ENCODE measurements around the gene APOL4.

DNA sequence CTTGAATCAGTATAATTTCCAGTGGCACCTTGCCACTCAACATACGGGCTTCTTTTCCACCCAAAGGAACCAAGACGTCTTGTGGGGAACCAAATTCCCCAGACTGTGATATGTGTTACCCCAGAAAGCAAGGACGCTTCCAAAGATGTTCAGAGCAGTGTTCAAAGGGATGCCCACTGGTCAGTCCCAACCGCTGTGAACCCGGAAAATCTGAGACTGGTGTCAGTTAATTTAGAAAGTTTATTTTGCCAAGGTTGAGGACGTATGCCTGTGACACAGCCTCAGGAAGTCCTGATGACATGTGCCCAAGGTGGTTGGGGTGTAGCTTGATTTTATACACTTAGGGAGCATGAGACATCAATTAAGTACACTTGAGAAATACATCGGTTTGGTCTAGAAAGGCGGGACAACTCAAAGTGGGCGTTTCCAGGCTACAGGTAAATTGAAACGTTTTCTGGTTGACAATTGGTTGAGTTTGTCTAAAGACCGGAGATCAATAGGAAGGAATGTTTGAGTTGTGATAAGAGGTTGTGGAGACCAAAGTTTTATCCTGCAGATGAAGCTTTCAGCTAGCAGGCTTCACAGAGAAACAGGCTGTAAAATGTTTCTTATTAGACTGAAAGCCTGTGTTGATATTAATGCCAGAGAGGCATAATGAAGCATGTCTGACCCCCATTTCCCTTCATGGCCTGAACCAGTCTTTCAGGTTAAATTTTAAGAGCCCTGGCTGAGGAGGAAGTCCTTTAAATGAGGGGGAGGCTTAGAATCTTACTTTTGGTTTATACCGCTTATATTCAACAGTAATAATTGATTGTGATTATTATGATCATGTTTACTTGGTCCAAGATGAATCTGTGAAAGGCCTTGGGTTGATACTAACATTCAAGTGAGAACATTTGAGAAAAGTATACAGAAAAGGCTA is 47.8 kb downstream of the APOL4 start:
- TF ChIP-seq RAD21 (IDR thresholded peaks at IDR 0.05; ENCODE audit: low read length): no peak
- no peak for TF ChIP-seq POLR2A (IDR thresholded peaks at IDR 0.05; ENCODE audit: low read depth, low read length)
- TF ChIP-seq, protein P1, sequence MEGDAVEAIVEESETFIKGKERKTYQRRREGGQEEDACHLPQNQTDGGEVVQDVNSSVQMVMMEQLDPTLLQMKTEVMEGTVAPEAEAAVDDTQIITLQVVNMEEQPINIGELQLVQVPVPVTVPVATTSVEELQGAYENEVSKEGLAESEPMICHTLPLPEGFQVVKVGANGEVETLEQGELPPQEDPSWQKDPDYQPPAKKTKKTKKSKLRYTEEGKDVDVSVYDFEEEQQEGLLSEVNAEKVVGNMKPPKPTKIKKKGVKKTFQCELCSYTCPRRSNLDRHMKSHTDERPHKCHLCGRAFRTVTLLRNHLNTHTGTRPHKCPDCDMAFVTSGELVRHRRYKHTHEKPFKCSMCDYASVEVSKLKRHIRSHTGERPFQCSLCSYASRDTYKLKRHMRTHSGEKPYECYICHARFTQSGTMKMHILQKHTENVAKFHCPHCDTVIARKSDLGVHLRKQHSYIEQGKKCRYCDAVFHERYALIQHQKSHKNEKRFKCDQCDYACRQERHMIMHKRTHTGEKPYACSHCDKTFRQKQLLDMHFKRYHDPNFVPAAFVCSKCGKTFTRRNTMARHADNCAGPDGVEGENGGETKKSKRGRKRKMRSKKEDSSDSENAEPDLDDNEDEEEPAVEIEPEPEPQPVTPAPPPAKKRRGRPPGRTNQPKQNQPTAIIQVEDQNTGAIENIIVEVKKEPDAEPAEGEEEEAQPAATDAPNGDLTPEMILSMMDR (conservative IDR thresholded peaks at IDR 0.05; ENCODE audit: low read depth, low read length): no peak
- no peak for TF ChIP-seq CHD1 (IDR thresholded peaks at IDR 0.05; ENCODE audit: low read depth, low read length)
- TF ChIP-seq CEBPB (IDR thresholded peaks at IDR 0.05; ENCODE audit: low read depth, low read length): no peak
- TF ChIP-seq SMC3 (IDR thresholded peaks at IDR 0.05; ENCODE audit: low read depth, low read length): no peak
- no peak for TF ChIP-seq RFX5 (IDR thresholded peaks at IDR 0.05; ENCODE audit: low read depth, low read length)
- no peak for TF ChIP-seq MAFK (IDR thresholded peaks at IDR 0.05; ENCODE audit: low read depth, low read length)
- TF ChIP-seq, protein P2, sequence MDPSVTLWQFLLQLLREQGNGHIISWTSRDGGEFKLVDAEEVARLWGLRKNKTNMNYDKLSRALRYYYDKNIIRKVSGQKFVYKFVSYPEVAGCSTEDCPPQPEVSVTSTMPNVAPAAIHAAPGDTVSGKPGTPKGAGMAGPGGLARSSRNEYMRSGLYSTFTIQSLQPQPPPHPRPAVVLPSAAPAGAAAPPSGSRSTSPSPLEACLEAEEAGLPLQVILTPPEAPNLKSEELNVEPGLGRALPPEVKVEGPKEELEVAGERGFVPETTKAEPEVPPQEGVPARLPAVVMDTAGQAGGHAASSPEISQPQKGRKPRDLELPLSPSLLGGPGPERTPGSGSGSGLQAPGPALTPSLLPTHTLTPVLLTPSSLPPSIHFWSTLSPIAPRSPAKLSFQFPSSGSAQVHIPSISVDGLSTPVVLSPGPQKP (IDR thresholded peaks at IDR 0.05; ENCODE audit: borderline replicate concordance, low read depth, low read length): no peak
- no peak for TF ChIP-seq MXI1 (IDR thresholded peaks at IDR 0.05; ENCODE audit: borderline replicate concordance, low read depth, low read length)
- TF ChIP-seq RCOR1 (IDR thresholded peaks at IDR 0.05; ENCODE audit: insufficient replicate concordance, low read length): no peak
- no peak for TF ChIP-seq BHLHE40 (IDR thresholded peaks at IDR 0.05; ENCODE audit: low read depth, low read length)
